GM18517 (cell line): ENCODE results near the gene RUFY3.
A peak's percentile ranks its signal among the peaks of the same experiment; 100 is the strongest.
"Not testable (repeated sequence)": the region's sequence is repeated elsewhere in the genome, so short reads cannot be mapped to it uniquely, and the experiment has no call there.

Source experiments
- ATAC-seq: cut with Tn5 transposase; IDR thresholded peaks from one replicate; pipeline ENCODE4 v1.9.1; 2021; ENCODE audit warnings: mild to moderate bottlenecking, moderate library complexity; ENCODE audit not compliant: unreplicated experiment

Gene RUFY3

GRCh38 chr4:70721747-70722146 lies at the start of gene RUFY3:
RUFY3 (plus strand) TSS chr4:70721964; CDS start chr4:70722574, 610 bp downstream.
- no peak for ATAC-seq

GRCh38 chr4:70674191-70674590 lies 47.6 kb upstream of the RUFY3 start:
- ATAC-seq = no peak

- ATAC-seq = no peak
Observed at GRCh38 chr4:70674731-70675130, 47.0 kb upstream of the RUFY3 start.

GRCh38 chr4:70676554-70677090 lies 45.1 kb upstream of the RUFY3 start:
- no peak for ATAC-seq

- ATAC-seq = peak; percentile 80
Observed at GRCh38 chr4:70678383-70678999, 43.3 kb upstream of the RUFY3 start.

- no peak for ATAC-seq
Observed at GRCh38 chr4:70680934-70681333, 40.8 kb upstream of the RUFY3 start.

GRCh38 chr4:70681704-70682103 lies 40.1 kb upstream of the RUFY3 start:
- peak; percentile 43 for ATAC-seq

GRCh38 chr4:70682142-70682541 lies 39.6 kb upstream of the RUFY3 start:
- peak; percentile 1 for ATAC-seq

GRCh38 chr4:70687392-70687791 lies 34.4 kb upstream of the RUFY3 start:
- ATAC-seq = peak; percentile 4

- peak; percentile 94 for ATAC-seq
Observed at GRCh38 chr4:70687821-70688794, 33.7 kb upstream of the RUFY3 start, which contains the start of gene UTP3. UTP3 (plus strand) TSS chr4:70688532; CDS start chr4:70688678, 146 bp downstream.

- ATAC-seq = no peak
Observed at GRCh38 chr4:70688795-70689231, 33.0 kb upstream of the RUFY3 start.

- no peak for ATAC-seq
Observed at GRCh38 chr4:70691661-70692060, 30.1 kb upstream of the RUFY3 start.

- not testable (repeated sequence) for ATAC-seq
Observed at GRCh38 chr4:70694633-70695032, 27.1 kb upstream of the RUFY3 start.

- not testable (repeated sequence) for ATAC-seq
Observed at GRCh38 chr4:70698435-70698834, 23.3 kb upstream of the RUFY3 start.

- ATAC-seq = no peak
Observed at GRCh38 chr4:70700712-70701111, 21.1 kb upstream of the RUFY3 start.

GRCh38 chr4:70701271-70701670 lies 20.5 kb upstream of the RUFY3 start:
- no peak for ATAC-seq

GRCh38 chr4:70702592-70702991 lies 19.2 kb upstream of the RUFY3 start:
- not testable (repeated sequence) for ATAC-seq

GRCh38 chr4:70703619-70704214 lies 18.0 kb upstream of the RUFY3 start:
- ATAC-seq = no peak

GRCh38 chr4:70704215-70704930 lies 17.4 kb upstream of the RUFY3 start:
- peak; percentile 62 for ATAC-seq

GRCh38 chr4:70704931-70705182 lies 16.9 kb upstream of the RUFY3 start:
- ATAC-seq = peak; percentile 43
